HG03064 (cell line): ENCODE results near the gene REPS2.

ENCODE experiments used
- ATAC-seq: cut with Tn5 transposase; IDR thresholded peaks from one replicate; pipeline ENCODE4 v1.9.1; 2021; ENCODE audit warnings: low read depth; ENCODE audit not compliant: unreplicated experiment

REPS2 gene

GRCh38 chrX:17187136-17187756 lies 240.8 kb downstream of the REPS2 start:
- no peak for ATAC-seq

DNA sequence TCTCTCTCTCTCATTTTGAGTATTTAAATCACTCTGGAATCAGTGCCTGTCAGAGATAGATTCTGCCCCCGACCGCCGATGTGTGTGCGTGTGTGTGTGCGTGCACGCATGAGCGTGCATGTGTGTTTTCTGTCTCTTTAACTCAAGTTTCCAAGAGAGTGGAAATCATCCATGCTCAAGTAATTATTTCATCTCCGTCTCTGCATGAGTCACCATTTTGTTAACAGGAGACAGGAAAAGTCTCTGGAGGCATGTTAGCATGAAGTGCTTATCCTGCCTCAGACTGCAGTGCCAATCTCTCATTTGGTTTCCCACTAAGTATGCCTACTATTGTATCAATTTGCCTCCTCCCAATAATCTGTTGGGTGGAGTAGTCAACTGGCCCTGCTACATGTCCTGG lies 245.6 kb downstream of the REPS2 start:
- no peak for ATAC-seq
